HEK293 (cell line): ENCODE data around the gene ZNF524.

Experiments
- CTCF ChIA-PET: fragments of 350-600 bp; formaldehyde crosslinking; extraction: SDS; loops from one replicate; lab custom pipeline; 2021; ENCODE audit warnings: antibody characterized with exemption; lab: Yijun Ruan, JAX
- POLR2A ChIA-PET: fragments of 300-600 bp; formaldehyde crosslinking; extraction: SDS; loops from one replicate; lab custom pipeline; 2020; ENCODE audit warnings: antibody characterized with exemption, inconsistent platforms; lab: Yijun Ruan, JAX
- H3K27ac ChIP-seq: fragments of 200-500 bp; sonication (Bioruptor generic); 2 replicates; pipeline ENCODE4 v1.5.1; 2014; ENCODE audit warnings: low read depth, low read length, control low read depth, inconsistent platforms; ENCODE audit errors: extremely low read depth
- H3K36me3 ChIP-seq, 2 experiments: fragments of 200-500 bp in 1 of 2; sonication (Bioruptor generic) in 1 of 2; 1 replicate in 1 of 2; 2 replicates in 1 of 2; pipeline ENCODE4 v1.5.1; 2014 to 2017; ENCODE audit warnings: inconsistent platforms in 2 of 2, low read length in 2 of 2; ENCODE audit not compliant: control insufficient read depth in 2 of 2, insufficient read depth in 1 of 2
- H3K4me1 ChIP-seq: fragments of 200-500 bp; sonication (Bioruptor generic); 2 replicates; pipeline ENCODE4 v1.5.1; 2014; ENCODE audit warnings: mild to moderate bottlenecking, low read length, inconsistent platforms; ENCODE audit not compliant: control insufficient read depth, insufficient read depth
- H3K4me3 ChIP-seq: 2 replicates; pipeline ENCODE4 v1.5.1; 2011; ENCODE audit warnings: low read depth, mild to moderate bottlenecking, control low read depth, low read length, moderate library complexity
- H3K9me3 ChIP-seq: fragments of 200-500 bp; sonication (Bioruptor generic); 2 replicates; pipeline ENCODE4 v1.5.1; 2014; ENCODE audit warnings: low read depth, low read length, inconsistent platforms; ENCODE audit not compliant: control insufficient read depth, insufficient read depth
- GLIS1 ChIP-seq: fragments of 450-650 bp; formaldehyde crosslinking; IDR thresholded peaks from 2 replicates; pipeline ENCODE4 v1.5.1; 2016; ENCODE audit warnings: missing biosample characterization, missing genetic modification characterization
- KLF16 ChIP-seq: fragments of 450-650 bp; formaldehyde crosslinking; IDR thresholded peaks from 2 replicates; pipeline ENCODE4 v1.5.1; 2017; ENCODE audit warnings: missing biosample characterization, missing genetic modification characterization
- KLF17 ChIP-seq: fragments of 450-650 bp; formaldehyde crosslinking; IDR thresholded peaks from 2 replicates; pipeline ENCODE4 v1.5.1; 2016; ENCODE audit warnings: missing biosample characterization, missing genetic modification characterization
- KLF7 ChIP-seq: fragments of 450-650 bp; formaldehyde crosslinking; IDR thresholded peaks from 2 replicates; pipeline ENCODE4 v1.5.1; 2016; ENCODE audit warnings: missing biosample characterization, missing genetic modification characterization, borderline replicate concordance
- KLF8 ChIP-seq: fragments of 450-650 bp; formaldehyde crosslinking; IDR thresholded peaks from 2 replicates; pipeline ENCODE4 v1.5.1; 2016; ENCODE audit warnings: missing biosample characterization, missing genetic modification characterization
- KLF9 ChIP-seq: fragments of 450-650 bp; formaldehyde crosslinking; IDR thresholded peaks from 2 replicates; pipeline ENCODE4 v1.5.1; 2016; ENCODE audit warnings: missing biosample characterization, missing genetic modification characterization, low read depth
- PRDM4 ChIP-seq: fragments of 450-650 bp; formaldehyde crosslinking; IDR thresholded peaks from 2 replicates; pipeline ENCODE4 v1.5.1; 2017; ENCODE audit warnings: missing biosample characterization, missing genetic modification characterization
- SALL2 ChIP-seq: fragments of 450-650 bp; formaldehyde crosslinking; IDR thresholded peaks from 2 replicates; pipeline ENCODE4 v1.5.0; 2017; ENCODE audit warnings: missing biosample characterization, mild to moderate bottlenecking, missing genetic modification characterization, borderline replicate concordance
- SCRT2 ChIP-seq: fragments of 450-650 bp; formaldehyde crosslinking; IDR thresholded peaks from 2 replicates; pipeline ENCODE4 v1.5.1; 2016; ENCODE audit warnings: missing biosample characterization, missing genetic modification characterization
- SP2 ChIP-seq: fragments of 450-650 bp; formaldehyde crosslinking; IDR thresholded peaks from 2 replicates; pipeline ENCODE4 v1.5.1; 2016; ENCODE audit warnings: missing biosample characterization, missing genetic modification characterization
- ZBTB10 ChIP-seq: fragments of 450-650 bp; formaldehyde crosslinking; IDR thresholded peaks from 2 replicates; pipeline ENCODE4 v1.5.1; 2016; ENCODE audit warnings: missing biosample characterization, missing genetic modification characterization
- ZBTB49 ChIP-seq: fragments of 450-650 bp; formaldehyde crosslinking; IDR thresholded peaks from 2 replicates; pipeline ENCODE4 v1.5.1; 2016; ENCODE audit warnings: missing biosample characterization, missing genetic modification characterization, low read depth
- ZBTB6 ChIP-seq: fragments of 450-650 bp; formaldehyde crosslinking; IDR thresholded peaks from 2 replicates; pipeline ENCODE4 v1.5.1; 2017; ENCODE audit warnings: missing biosample characterization, missing genetic modification characterization
- ZEB2 ChIP-seq: fragments of 450-650 bp; formaldehyde crosslinking; IDR thresholded peaks from 2 replicates; pipeline ENCODE4 v1.5.1; 2016; ENCODE audit warnings: missing biosample characterization, missing genetic modification characterization
- ZNF394 ChIP-seq: fragments of 450-650 bp; formaldehyde crosslinking; IDR thresholded peaks from 2 replicates; pipeline ENCODE4 v1.5.1; 2016; ENCODE audit warnings: missing biosample characterization, missing genetic modification characterization, mild to moderate bottlenecking, moderate library complexity, borderline replicate concordance
- ZNF473 ChIP-seq: fragments of 450-650 bp; formaldehyde crosslinking; IDR thresholded peaks from 2 replicates; pipeline ENCODE4 v1.5.1; 2017; ENCODE audit warnings: missing biosample characterization, missing genetic modification characterization
- ZNF692 ChIP-seq: fragments of 450-650 bp; formaldehyde crosslinking; IDR thresholded peaks from 2 replicates; pipeline ENCODE4 v1.5.1; 2016; ENCODE audit warnings: missing biosample characterization, missing genetic modification characterization
- ZSCAN16 ChIP-seq: fragments of 450-650 bp; formaldehyde crosslinking; IDR thresholded peaks from 2 replicates; pipeline ENCODE4 v1.5.1; 2016; ENCODE audit warnings: missing biosample characterization, missing genetic modification characterization

ZNF524 gene

GRCh38 chr19:55640577-55641425, 40.7 kb downstream of the ZNF524 start, which contains the start of gene ZNF580:
Gene ZNF580 (plus strand): TSS chr19:55641002. CDS start chr19:55642509, 1,507 bp downstream.
- CTCF ChIA-PET = interaction anchor here (1.0 to 1.3 kb wide), 2 partner anchors 13 to 17 kb away, joined by 4 to 8 read pairs; partner anchors contain the start of gene ZNF784
- Histone ChIP-seq H3K4me3 (peak within 1 kb of the TSS; percentile 61), H3K27ac (peak within 1 kb of the TSS; percentile 96), H3K9me3 (no peaks in the 10 kb centered on the region), H3K36me3 (peaks cover 15 to 26% of the 10 kb centered on the region in 2 experiments; a peak in 2 of 3 replicates), H3K4me1 (peaks cover 28% of the 10 kb centered on the region)
- POLR2A ChIA-PET = interaction anchor here (0.6 to 1.0 kb wide), 2 partner anchors 16 to 179 kb away, joined by 3 to 4 read pairs; partner anchors contain the start of gene ISOC2
- TF ChIP-seq SP2 (peak; percentile 92), SALL2 (tag by site-specific recombination) (no peak), ZBTB10 (peak; percentile 31; the same call in 1 of the 2 replicates), ZEB2 (tag by site-specific recombination) (peak; percentile 69), ZNF394 (no peak), KLF7 (tag by site-specific recombination) (no peak; the same call in 1 of the 2 replicates), KLF8 (tag by site-specific recombination) (peak; percentile 57), ZBTB6 (peak; percentile 87), KLF16 (tag by site-specific recombination) (peak; percentile 76), SCRT2 (tag by site-specific recombination) (no peak), ZNF692 (tag by site-specific recombination) (peak; percentile 98), KLF9 (peak; percentile 76), ZNF473 (no peak), GLIS1 (peak; percentile 85), PRDM4 (tag by site-specific recombination) (0 out of 2 replicates have a peak, but pooled peaks have one; percentile 18), ZBTB49 (no peak), KLF17 (peak; percentile 46; the same call in 1 of the 2 replicates), ZSCAN16 (tag by site-specific recombination) (no peak)
